GM10266 (cell line): ENCODE measurements around the gene RUNX3.

ENCODE experiments used
- DNase-seq: peaks from one replicate; pipeline ENCODE4 v3.0.0; 2012; ENCODE audit errors: extremely low spot score
- TF ChIP-seq, protein P1 (sequence below): IDR thresholded peaks from 2 replicates; pipeline ENCODE4 v1.5.1; 2012; ENCODE audit warnings: mild to moderate bottlenecking, low read depth; ENCODE audit not compliant: control insufficient read depth, insufficient read depth; ENCODE audit errors: missing control alignments

Gene RUNX3

DNA sequence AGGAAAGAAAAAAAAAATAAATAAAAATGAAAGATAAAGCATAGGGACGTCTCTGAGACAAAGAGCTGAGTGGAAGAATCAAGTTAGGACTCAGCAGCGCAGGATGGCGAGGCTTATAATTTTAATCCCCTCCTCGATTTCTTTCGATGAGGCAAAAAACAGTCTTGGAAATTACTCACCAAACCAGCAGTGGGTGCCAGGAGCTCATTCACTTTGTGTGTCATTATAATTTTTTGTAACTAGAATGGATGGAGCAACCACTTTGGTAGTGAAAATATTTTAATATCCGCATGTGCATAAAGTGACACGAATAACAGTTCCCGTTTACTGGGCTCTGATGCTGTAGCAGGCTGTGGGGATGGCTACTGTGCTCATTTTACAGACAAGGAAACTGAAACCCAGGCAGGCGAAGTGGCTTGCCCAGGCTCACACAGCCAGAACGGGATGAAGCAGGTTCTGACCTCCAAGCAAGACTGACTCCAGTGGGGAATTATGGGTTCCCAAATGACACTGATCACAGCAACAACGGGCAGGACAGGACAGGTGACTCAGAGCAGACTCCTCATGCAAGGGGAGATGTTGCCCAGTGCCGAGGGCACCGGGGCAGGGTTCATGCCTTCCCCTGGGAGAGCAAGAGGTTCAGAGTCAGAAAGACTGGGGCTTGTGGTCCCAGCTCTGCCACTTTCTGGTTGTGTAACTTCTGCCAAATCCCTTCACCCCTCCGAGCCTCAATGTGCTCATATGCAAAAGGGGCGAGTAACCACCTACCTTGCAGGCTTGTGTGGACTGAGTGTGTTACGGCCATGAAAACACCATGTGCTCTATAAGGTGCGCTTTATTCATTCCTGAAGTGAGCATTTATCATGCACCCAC is 63.6 kb downstream of the RUNX3 start:
- TF ChIP-seq, protein P1, sequence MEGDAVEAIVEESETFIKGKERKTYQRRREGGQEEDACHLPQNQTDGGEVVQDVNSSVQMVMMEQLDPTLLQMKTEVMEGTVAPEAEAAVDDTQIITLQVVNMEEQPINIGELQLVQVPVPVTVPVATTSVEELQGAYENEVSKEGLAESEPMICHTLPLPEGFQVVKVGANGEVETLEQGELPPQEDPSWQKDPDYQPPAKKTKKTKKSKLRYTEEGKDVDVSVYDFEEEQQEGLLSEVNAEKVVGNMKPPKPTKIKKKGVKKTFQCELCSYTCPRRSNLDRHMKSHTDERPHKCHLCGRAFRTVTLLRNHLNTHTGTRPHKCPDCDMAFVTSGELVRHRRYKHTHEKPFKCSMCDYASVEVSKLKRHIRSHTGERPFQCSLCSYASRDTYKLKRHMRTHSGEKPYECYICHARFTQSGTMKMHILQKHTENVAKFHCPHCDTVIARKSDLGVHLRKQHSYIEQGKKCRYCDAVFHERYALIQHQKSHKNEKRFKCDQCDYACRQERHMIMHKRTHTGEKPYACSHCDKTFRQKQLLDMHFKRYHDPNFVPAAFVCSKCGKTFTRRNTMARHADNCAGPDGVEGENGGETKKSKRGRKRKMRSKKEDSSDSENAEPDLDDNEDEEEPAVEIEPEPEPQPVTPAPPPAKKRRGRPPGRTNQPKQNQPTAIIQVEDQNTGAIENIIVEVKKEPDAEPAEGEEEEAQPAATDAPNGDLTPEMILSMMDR, result no peak
- no peak for DNase-seq

DNA sequence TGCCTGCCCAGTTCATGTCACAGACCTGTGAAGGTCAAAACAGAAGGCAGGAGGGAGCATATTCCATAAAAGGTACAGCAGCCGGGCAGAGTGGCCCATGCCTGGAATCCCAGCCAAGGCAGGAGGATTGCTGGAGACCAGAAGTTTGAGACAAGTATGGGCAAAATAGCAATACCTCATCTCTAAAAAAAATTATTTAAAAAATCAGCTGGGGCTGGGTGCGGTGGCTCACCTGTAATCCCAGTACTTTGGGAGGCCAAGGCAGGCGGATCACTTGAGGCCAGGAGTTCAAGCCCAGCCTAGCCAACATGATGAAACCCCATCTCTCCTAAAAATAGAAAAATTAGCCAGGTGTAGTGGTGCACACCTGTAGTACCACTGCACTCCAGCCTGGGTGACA is 64.5 kb downstream of the RUNX3 start:
- TF ChIP-seq, protein P1, result no peak
- DNase-seq, result no peak

DNA sequence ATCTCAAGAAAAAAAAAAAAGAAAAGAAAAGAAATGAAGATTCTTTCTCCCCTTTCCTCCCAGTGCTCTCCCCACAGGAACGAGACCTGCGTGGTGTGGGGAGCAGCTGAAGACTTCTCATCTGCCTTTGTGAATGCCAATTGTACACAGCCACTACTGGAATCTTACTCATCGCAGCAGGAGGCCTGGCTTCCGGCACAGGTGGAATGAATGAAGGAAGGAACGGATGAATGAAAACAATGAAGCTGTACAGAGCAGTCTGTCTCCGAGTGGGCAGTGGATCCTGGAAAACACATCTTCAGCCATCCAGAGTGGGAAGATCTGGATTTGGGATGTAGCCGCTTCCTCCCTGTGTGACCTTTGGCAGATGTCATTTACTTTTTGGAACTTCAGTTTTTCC is 64.9 kb downstream of the RUNX3 start:
- TF ChIP-seq, protein P1, result no peak
- DNase-seq, result no peak

DNA sequence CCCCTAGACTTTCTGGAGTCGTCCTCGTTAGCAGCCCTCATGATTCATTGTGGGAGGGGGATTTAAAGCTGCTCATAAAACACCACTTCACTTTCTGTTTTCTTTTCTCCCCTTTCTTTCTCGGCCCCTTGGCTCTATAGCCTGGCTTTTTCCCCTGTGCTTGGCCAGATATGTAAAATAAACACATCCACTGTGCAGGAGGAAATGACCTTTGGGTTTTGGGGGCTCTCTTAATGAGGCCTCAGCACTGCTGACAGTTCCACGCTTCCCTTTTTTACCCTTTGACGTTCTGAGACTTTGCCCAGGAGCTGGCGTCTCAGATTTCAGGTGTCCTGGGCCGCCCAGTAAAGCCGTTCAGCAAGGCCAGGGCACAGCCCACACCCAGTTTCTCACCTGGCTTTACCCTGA is 65.7 kb downstream of the RUNX3 start:
- DNase-seq, result no peak
- TF ChIP-seq, protein P1, result no peak

DNA sequence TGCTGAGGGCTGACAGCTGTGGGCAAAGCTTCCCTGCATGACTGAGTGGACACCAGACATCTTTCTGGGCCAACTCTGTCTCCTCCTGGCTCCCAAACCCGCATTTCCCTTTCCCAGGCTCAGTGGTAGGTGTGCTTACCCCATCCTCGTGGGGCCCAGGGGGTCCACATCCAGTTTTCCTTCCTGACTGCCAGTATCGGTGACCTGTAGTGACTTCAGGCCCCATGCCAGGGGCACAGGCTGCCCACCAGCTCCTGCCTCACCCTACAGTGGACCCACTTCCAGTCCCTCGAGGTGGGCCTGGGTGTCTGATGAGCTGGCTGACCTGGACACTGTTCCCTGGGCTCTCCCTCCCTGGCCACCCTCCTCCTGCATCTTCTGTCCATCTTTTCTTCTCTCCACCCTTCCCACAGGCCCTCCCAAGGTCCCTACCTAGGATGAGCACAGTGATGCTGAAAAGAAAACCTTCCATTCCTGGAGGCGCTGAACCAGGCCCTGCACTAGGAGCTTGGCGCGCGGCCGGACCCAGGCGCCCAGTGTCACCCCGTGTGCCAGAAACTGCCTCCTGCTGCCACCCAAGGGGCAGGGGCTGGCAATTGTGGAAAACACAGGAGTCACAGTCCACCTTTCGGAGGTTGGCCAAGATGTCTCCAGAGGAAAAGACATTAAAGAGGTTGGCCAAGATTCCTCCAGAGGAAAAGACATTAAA is 67.1 kb downstream of the RUNX3 start:
- DNase-seq, result no peak
- TF ChIP-seq, protein P1, result no peak

DNA sequence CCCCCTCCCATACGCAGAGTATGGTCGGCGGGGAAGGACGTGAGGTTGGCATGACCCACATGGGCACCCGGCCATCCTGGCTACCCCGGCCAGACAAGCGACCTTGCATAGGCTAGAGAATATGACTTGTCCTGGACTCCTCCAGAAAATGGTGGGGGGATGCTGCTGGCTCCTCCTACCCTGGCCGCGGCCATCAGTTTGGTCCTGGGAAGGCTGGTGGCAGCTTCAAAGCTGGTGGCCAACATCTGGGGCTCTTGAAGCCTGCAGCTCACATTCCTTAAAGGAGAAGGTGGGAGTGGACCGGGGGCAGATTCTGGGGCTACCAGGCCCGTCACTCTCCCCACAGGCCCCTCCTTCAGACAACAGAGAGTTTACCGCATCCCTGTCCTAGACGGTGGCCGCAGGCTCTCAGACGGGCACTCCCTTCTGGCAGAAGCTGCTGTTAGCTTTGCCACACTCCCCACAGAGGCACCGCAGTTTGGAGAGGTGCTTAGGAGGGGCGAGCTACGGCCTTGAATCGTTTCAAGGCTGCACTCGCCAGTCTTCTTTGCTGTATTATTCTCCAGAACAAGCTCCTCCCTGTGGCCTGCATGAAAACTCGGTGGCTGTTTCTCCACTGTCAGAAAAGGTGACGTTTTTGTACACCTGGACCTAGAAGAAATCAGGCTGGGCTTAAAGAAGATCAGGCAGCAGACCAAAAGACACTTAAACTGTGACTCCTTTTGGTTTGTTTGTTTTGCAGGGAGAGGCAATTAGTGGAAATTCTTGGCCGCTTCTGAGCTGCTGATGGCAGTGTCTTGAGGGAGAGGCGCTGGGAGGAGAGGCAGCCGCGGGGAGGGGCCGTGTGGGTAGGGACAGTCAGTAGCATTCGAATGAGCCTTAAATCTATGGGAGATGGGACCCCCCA is 68.0 kb downstream of the RUNX3 start:
- TF ChIP-seq, protein P1, result no peak
- DNase-seq, result no peak
